NOMO-1 treated with dmso at 0.1 percent for 144 hours (cell line): ENCODE measurements around the gene FSHR.

Experiments used
- DNase-seq: peaks from one replicate; lab custom pipeline; 2025; ENCODE audit not compliant: unreplicated experiment; lab: John Stamatoyannopoulos, UW

Gene FSHR

DNA sequence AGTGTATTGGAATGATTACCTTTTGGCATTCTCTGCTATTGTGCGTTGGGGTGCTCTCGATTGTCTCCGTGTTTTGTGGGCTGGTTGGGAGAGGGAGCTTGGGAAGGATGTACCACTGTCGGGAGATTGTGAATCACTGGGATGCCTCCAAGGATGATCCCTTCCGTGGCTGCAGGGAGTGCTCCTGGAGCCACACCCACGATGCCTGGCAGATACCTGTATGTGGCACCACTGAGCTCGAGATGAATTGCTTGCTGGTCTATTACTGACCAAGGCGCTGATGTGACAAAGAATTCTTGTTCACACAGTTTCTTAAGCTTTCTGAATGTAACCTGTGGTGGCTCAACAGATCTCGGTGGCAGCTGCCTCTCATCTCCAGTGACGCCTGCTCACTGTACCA lies 239.1 kb downstream of the FSHR start:
- DNase-seq: no peak

DNA sequence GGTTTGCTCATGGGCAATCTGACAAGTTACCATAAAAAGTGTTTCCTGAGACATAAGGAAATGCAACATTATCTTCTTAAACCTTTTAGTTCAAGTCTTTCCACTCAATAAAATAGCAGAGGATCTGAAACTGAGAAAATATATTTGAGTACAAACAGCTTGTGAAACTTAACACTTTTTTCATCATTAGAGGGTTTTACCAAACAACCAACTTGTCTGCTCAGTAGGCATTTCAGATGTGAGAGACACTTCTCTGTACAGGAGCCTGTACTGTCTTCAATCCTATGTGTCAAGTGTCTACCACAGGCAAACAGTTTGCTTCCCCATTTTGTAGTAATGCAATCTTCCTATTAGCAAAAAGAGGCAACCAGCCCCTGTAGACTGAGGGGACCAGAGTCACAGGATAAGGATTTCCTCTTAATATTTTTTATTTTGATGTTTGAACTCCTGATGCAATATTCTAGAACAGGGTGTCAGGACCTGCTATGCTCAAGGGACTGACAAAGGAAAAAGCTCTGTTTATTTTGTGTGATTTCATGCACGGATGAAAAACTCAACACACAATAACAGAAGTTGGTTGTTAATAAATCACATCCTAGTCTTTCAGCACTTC lies 239.7 kb downstream of the FSHR start:
- no peak for DNase-seq
